HG03565 (cell line): ENCODE data around the gene GLIS2.
"Not testable (repeated sequence)": the region's sequence is repeated elsewhere in the genome, so short reads cannot be mapped to it uniquely, and the experiment has no call there.

Experiments used
- ATAC-seq: cut with Tn5 transposase; IDR thresholded peaks from one replicate; pipeline ENCODE4 v1.9.1; 2021; ENCODE audit warnings: mild to moderate bottlenecking, moderate library complexity; ENCODE audit not compliant: unreplicated experiment

GLIS2 gene

GRCh38 chr16:4333714-4334113 lies 17.8 kb downstream of the GLIS2 start:
- ATAC-seq: not testable (repeated sequence)

DNA sequence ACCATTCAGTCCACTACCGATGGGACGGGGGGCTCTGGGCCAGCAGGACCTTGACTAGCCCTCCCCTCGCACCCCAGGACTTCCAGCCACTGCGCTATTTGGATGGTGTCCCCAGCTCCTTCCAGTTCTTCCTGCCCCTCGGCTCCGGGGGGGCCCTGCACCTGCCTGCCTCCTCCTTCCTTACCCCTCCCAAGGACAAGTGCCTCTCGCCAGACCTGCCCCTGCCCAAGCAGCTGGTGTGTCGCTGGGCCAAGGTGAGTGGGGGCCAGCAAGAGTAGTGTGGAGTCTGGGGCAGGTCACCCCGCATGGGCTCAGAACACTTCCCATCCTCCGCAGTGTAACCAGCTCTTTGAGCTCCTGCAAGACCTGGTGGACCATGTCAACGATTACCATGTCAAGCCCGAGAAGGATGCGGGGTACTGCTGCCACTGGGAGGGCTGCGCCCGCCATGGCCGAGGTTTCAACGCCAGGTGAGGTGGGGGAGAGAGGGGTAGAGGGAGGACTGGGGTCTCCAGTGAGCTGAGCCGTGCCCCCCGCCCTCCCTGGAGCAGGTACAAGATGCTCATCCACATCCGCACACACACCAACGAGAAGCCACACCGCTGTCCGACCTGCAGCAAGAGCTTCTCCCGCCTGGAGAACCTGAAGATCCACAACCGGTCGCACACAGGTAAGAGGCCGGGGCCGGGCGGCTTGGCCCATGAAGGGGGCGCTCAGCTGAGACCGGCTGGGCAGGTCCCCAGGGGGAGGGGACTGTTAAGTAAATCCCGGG lies 19.0 kb downstream of the GLIS2 start:
- no peak for ATAC-seq

GRCh38 chr16:4336701-4337539 lies 21.1 kb downstream of the GLIS2 start:
- no peak for ATAC-seq

DNA sequence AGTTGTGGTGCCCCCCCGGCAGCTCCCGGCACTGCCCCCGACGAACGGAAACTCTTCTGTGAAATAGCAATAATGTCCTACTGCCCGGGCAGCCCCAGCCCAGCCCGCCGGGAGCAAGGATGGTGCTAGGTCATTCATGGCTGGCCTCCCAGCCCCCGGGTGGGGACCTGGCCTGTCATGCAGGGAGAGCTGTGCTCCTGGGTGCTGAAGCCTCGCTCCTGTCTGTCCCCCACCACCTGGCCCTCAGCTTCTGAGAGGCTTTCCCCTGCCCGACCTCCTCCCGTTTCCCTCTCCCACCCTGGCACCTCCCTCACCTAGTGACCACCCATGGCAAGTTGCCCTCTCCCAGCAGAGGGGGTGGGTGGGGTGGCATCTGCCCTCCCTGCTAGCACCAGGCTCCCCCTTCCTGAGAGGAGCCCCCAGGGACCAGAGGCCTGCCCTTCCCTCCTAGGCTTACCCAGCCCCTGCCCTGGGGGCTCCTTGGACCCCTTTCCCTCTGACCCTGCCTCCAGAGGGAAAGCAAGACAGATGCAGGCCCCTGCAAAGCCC lies 21.7 kb downstream of the GLIS2 start:
- ATAC-seq: no peak

DNA sequence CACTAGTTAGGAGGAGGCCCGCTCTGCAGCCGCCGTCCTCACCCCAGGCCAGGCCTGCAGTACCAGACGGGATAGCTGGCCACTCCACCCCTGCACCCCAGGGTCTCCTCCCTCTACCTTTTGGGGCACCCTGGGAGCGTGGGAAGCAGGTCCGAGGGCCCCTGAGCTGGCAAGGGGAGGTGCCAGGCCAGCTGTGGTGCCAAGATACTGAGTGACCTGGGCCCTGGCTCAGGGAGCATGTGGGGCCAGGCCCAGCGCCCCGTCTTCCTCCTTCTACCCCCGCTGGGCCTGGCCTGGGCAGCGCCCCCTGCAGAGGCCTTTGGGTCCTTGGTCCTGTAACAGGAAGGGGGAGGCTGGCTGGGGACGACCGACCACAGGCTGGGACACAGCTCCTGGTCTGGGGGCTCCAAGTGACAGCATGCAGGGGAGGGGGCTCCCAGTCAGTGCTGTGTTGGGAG lies 22.3 kb downstream of the GLIS2 start:
- no peak for ATAC-seq

GRCh38 chr16:4338712-4339299 lies 22.9 kb downstream of the GLIS2 start:
- no peak for ATAC-seq

DNA sequence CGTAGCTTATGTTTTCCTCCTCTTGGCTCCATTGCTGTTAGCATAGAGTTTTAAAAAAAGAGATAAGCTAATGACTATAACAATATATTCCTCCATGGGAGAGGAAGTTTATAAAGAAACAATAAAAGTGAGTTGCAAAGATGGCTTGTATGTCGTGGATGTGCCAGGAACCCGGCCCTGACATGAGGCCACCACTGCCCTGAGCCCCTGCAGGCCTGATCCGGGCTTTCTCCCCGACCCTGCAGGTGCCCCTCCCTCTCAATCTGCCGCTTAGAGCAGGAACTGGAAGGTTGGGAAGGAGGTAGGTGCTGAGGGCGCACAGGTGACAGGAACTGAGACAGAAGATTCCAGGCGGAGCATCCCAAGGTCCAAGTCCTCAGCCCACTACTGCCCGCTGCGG lies 23.6 kb downstream of the GLIS2 start:
- ATAC-seq: no peak

GRCh38 chr16:4339909-4340308 lies 24.0 kb downstream of the GLIS2 start:
- no peak for ATAC-seq

GRCh38 chr16:4340443-4340842 lies 24.6 kb downstream of the GLIS2 start:
- ATAC-seq: no peak

DNA sequence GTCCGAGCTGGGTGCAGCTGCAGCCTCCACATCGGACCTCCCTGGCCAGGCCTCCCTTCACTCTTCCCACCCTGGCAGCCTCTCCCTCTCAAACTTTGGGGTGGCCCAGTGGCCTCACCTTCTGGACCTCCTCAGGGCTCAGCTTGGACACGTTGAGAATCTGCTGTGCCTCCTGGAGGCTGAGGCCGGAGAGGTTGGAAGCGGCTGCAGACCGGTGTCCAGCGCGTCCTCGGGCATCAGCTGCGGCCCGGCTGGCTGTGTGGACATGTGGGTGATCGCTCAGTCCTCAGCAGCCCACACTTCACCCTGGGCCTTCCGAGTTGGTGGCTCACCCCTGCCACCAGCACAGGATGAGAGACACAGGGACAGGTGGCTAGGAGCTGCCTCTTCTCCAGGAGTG lies 25.4 kb downstream of the GLIS2 start:
- no peak for ATAC-seq

DNA sequence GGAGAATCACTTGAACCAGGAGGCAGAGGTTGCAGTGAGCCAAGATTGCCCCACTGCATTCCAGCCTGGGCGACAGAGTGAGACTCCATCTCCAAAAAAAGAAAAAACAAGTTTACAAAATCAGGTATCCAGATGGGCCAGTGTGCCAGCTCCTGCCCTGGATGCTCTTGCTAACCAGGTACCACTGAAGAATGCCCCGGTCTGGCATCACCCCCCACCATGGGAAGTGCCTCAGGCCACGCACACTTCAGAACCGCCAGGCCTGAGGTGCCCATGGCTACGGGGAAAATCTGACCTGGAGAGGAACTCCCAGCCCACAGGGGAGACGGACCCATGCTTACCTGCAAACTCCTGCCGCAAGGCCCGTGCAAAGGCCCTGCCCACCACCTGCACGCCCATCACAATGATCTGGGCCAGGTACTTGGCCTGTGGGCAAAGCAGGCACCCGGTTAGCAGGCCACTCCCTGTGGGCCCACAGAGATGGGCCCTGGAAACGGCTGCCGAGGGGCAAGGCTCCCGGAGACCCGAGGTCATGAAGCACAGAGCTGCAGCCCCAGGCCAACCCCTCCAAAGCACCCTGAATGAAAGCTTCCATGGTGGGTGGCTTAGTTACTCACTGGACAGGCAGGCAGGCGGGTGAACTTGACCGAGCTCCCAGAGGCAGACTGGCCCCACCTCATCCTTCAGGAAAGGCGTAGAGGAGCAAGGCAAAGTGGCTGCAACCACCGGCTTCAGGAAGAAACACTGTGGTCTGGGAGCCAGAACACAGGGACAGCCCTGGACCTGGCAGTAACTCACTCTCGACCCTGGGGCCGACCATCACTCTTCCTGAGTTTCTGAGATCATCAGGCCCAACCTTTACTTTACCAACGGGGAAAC lies 27.2 kb downstream of the GLIS2 start:
- no peak for ATAC-seq

- ATAC-seq: not testable (repeated sequence)
Measured at GRCh38 chr16:4344300-4344982, 28.6 kb downstream of the GLIS2 start.

DNA sequence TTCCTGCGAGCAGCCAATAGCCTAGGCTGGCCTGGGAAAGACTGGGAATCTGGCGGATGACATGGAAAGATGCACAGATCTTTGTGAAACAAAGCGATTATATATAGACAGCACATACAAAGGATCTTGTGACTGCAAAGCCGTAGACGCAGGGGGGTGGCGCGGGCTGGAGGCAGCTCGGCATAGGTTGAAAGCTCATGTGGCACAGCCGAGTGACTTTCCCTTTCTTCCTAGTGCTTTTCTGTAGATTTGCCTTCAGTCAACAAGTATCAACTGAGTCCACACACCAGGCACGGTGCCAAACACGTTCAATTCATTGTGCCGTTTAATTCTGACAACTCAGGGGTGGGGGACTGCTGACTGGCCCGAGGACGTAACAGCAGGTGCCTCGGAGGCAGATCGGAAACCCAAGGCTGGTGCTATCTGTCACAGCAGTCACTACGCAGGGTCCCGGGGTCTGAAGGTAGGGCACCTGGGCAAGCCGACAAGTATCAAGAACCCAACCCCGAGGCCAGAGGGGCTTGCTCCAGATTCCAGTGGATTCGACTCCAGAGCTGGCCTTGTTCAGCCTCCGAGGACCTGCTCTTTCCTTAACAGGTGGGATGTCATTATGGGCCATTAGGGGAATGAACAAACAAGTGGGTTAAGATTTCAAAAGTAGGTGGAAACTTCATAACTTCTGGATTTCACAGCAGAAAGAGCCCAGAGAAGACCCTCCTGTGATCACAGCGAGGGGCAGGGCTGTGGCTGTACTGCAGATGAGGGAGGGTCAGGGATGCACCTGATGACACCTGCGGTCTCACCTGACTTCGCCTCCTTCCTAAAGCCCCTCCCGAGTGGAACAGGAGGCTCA lies 29.3 kb downstream of the GLIS2 start:
- ATAC-seq: no peak

GRCh38 chr16:4345836-4346781 lies 30.2 kb downstream of the GLIS2 start:
- no peak for ATAC-seq

GRCh38 chr16:4347010-4347409 lies 31.1 kb downstream of the GLIS2 start:
- no peak for ATAC-seq

DNA sequence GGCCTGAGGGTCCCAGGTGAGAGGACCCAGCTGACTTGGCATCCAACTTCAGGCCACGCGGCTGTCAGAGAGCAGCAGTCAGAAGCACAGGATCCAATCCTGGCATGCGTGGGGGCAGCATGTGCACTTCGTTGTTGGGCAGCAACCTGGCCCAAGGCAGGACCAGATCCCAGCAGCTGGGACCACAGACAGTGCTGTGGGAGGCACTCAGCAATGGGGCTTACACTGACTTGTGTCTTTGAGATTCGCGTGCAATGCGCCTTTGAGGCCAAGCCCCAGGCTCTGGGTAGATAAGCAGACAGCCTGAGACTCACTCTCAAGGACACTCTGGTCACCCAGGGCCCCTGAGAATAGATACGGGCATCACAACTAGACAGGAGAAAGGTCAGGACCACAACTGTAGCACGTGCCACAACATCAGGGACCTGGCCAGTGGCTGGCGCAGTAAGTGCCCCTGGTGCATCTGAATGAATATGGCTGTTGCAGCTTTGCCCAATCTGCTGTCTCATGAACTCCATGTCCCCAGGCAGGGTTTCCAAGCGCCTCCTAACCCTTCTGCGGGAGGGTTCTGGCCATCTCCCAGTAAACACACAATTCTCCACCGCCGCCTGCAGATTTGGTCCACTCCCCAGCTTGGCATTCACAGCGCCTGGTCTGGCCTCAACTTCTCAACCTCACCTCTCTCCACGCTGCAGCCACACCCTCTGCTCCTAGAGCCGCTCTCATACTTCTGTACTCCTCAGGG lies 32.1 kb downstream of the GLIS2 start:
- no peak for ATAC-seq

DNA sequence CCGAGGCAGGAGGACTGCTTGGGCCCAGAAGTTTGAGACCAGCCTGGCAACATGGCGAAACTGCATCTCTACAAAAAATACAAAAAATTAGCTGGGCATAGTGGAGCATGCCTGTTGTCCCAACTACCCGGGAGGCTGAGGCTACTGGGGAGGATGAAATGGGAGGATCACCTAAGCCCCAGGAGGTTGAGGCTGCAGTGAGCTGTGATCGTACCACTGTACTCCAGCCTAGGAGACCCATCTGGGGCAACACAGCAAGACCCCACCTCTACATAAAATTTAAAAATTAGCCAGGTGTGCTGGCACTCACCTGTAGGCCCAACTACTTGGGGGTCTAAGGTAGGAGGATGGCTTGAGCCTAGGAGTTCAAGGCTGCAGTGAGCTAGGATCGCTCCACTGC lies 33.5 kb downstream of the GLIS2 start:
- ATAC-seq: no peak
